Neural progenitor cell (in vitro differentiated cells): ENCODE measurements around the gene CUL5.
A peak's percentile ranks its signal among the peaks of the same experiment; 100 is the strongest.

Experiments
- EZH2 ChIP-seq: fragments of 200-600 bp; sonication (generic); IDR thresholded peaks from 2 replicates; pipeline ENCODE4 v1.6.1; 2017; ENCODE audit warnings: antibody characterized with exemption, mild to moderate bottlenecking, moderate library complexity
- EZH2phosphoT487 ChIP-seq: fragments of 200-600 bp; sonication (generic); IDR thresholded peaks from 2 replicates; pipeline ENCODE4 v1.6.1; 2017; ENCODE audit warnings: antibody characterized with exemption
- TF ChIP-seq, protein P1 (sequence below): fragments of 200-600 bp; sonication (generic); IDR thresholded peaks from 2 replicates; pipeline ENCODE4 v1.5.1; 2017; ENCODE audit warnings: antibody characterized with exemption, mild to moderate bottlenecking

DNA sequence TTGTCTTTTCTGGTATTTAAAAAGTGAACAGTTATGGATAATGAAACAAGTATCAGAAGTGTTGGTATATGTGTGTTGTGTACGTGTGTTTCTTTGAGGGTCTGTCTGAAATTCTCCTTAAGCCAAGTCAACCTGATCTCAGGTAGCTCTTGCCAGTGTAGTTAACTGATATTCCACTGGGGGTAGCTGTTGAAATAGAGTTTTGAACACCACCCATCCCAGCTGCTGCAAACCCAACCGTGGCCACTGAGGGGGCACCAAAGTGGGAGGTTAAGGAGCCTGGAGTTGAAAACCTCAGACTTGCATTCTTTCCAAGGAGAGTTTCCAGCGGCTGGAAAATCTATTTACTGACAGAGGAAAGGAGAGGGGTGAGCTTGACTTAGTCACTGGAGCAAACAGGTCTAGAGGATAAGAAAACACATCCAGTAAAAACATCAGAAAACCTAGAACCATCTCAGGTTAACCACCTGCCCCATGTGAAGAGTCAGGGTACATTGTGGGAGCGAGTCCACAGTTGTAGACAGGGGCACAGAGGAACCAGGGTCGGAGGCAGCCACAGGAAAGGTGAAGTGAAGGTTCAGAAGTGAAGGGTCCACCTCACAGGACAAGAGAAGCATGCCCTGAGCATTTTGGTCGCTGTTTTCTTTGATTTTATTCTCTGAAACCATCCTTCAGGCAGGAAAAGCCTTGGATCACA, 8.8 kb upstream of the CUL5 start:
- TF ChIP-seq, protein P1, sequence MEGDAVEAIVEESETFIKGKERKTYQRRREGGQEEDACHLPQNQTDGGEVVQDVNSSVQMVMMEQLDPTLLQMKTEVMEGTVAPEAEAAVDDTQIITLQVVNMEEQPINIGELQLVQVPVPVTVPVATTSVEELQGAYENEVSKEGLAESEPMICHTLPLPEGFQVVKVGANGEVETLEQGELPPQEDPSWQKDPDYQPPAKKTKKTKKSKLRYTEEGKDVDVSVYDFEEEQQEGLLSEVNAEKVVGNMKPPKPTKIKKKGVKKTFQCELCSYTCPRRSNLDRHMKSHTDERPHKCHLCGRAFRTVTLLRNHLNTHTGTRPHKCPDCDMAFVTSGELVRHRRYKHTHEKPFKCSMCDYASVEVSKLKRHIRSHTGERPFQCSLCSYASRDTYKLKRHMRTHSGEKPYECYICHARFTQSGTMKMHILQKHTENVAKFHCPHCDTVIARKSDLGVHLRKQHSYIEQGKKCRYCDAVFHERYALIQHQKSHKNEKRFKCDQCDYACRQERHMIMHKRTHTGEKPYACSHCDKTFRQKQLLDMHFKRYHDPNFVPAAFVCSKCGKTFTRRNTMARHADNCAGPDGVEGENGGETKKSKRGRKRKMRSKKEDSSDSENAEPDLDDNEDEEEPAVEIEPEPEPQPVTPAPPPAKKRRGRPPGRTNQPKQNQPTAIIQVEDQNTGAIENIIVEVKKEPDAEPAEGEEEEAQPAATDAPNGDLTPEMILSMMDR, result peak; percentile 75
- no peak for TF ChIP-seq EZH2phosphoT487
- no peak for TF ChIP-seq EZH2
